ENCODE data around the gene PEAK3.
A peak's percentile ranks its signal among the peaks of the same experiment; 100 is the strongest.
"Not testable (repeated sequence)": the region's sequence is repeated elsewhere in the genome, so short reads cannot be mapped to it uniquely, and the experiment has no call there.

PEAK3 gene

GRCh38 chr19:2288338-2288817, 6.4 kb upstream of the PEAK3 start:
- TF ChIP-seq CTCF (IDR thresholded peaks at IDR 0.05): no peak
- DNase-seq (ENCODE audit: low spot score): no peak

DNA sequence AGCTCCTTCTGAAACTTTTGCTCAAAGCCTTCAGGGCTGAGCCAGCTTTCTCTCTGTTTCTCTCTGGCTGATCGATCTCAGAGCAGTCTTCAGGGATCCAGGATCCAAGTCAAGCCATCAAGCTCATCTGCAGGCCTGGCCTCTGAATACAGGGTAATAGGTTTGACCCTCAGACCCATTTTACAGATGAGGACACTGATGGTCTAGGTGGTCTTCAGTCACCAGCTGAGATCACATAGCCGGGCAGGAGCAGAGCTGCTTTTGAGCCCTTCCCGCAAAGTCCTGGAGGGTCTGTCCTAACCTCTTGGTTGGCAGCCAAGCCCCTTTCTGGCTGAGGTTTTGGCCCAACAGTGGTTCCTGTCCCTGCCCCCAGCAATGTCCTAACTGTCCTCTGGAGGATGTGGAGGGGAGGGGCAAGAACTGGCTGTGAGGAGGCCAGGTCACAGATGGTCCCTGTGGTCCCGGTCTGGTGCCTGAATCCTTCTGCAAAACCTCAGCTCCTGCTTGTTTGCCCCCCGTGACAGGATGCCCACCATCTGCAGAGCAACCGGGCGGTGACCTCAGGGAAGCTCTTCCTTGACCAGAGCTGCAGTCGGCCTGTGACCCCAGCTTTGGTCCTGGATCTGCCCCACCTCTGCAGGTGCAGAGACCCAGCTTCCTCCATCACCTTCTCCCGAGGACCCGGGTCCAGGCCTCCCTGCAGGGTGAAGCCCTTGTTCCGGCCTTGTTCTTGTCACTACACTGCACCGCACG, 5.8 kb upstream of the PEAK3 start:
- no peak overlapping the region for H3K27ac ChIP-seq
- TF ChIP-seq CTCF (IDR thresholded peaks at IDR 0.05): no peak
- no peak for DNase-seq (ENCODE audit: low spot score)
- H3K4me3 ChIP-seq: no peak overlapping the region

More at GRCh38 chr19:2288338-2288817, 6.4 kb upstream of the PEAK3 start:
- no peak overlapping the region for H3K4me3 ChIP-seq
- H3K27ac ChIP-seq: no peak overlapping the region

- Histone ChIP-seq H3K27ac (no peak overlapping the region), H3K4me3 (no peak overlapping the region)
- no peak for DNase-seq (ENCODE audit: low spot score)
- no peak for TF ChIP-seq CTCF (IDR thresholded peaks at IDR 0.05)
These were observed 4.6 kb upstream of the PEAK3 start for GRCh38 chr19:2286402-2287140.

DNA sequence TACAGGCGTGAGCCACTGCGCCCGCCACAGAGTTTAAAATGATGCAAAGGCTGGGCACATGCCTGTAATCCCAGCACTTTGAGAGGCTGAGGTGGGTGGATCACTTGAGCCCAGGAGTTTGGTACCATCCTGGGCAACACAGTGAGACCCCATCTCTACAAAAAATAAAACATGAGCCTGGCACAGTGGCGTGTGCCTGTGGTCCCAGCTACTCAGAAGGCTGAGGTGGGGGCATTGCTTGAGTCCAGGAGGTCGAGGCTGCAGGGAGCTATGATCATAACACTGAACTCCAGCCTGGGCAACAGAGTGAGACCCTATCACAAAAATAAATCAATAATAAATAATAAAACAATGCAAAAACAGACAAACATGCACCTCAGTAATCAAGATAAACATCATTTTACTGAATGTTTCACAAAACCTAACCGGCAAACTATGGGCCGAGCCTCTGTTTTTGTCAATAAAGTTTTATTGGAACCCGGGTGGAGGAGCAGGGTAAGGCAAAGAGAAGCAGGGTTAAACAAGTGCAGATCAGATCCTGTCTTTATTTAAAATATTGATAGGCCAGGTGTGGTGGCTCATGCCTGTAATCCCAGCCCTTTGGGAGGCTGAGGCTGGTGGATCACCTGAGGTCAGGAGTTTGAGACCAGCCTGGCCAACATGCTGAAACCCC, 2.0 kb upstream of the PEAK3 start:
- no peak for TF ChIP-seq CTCF (IDR thresholded peaks at IDR 0.05)
- H3K4me3 ChIP-seq: no peak overlapping the region
- no peak for DNase-seq (ENCODE audit: low spot score)
- H3K27ac ChIP-seq: no peak overlapping the region

GRCh38 chr19:2282862-2283237, 875 bp upstream of the PEAK3 start:
- Histone ChIP-seq H3K4me3 (peak overlapping the region; percentile 65), H3K27ac (no peak overlapping the region)
- no peak for DNase-seq (ENCODE audit: low spot score)
- no peak for TF ChIP-seq CTCF (IDR thresholded peaks at IDR 0.05)

GRCh38 chr19:2281265-2282061, 512 bp downstream of the PEAK3 start:
- Histone ChIP-seq H3K4me3 (peak overlapping the region; percentile 65), H3K27ac (peak overlapping the region in 1 of 2 donors; percentile 68)
- not testable (repeated sequence) for DNase-seq (ENCODE audit: low spot score)

All from coronary artery (tissue), 2 donors.